Endothelial cell of umbilical vein (primary cell): ENCODE results near the gene KAZN.

Experiments
- GATA2 ChIP-seq: IDR thresholded peaks from 2 replicates; pipeline ENCODE4 v1.7.0; 2011; ENCODE audit warnings: low read depth, mild to moderate bottlenecking, moderate library complexity, mixed read lengths, low read length; ENCODE audit not compliant: insufficient read length, insufficient read depth
- POLR2A ChIP-seq: IDR thresholded peaks from 2 replicates; pipeline ENCODE4 v1.6.1; 2012; ENCODE audit warnings: low read depth, mild to moderate bottlenecking, control low read depth, low read length

GRCh38 chr1:14650951-14651350 is 52.5 kb downstream of the KAZN start:
- no peak for TF ChIP-seq POLR2A
- TF ChIP-seq GATA2 = no peak
